ENCODE measurements around the gene INPP5A. TPM values are rescaled to one million over a fixed set of nuclear protein-coding genes. Genes with fewer than 3 reads are reported as not detected.
A peak's percentile ranks its signal among the peaks of the same experiment; 100 is the strongest.
"Not testable (repeated sequence)": the region's sequence is repeated elsewhere in the genome, so short reads cannot be mapped to it uniquely, and the experiment has no call there.

Gene INPP5A
- total and polyA plus RNA-seq, 2 donors (not counting 1 experiment from before 2014, with no cell fraction given) = 9.3 to 87.8 TPM

DNA sequence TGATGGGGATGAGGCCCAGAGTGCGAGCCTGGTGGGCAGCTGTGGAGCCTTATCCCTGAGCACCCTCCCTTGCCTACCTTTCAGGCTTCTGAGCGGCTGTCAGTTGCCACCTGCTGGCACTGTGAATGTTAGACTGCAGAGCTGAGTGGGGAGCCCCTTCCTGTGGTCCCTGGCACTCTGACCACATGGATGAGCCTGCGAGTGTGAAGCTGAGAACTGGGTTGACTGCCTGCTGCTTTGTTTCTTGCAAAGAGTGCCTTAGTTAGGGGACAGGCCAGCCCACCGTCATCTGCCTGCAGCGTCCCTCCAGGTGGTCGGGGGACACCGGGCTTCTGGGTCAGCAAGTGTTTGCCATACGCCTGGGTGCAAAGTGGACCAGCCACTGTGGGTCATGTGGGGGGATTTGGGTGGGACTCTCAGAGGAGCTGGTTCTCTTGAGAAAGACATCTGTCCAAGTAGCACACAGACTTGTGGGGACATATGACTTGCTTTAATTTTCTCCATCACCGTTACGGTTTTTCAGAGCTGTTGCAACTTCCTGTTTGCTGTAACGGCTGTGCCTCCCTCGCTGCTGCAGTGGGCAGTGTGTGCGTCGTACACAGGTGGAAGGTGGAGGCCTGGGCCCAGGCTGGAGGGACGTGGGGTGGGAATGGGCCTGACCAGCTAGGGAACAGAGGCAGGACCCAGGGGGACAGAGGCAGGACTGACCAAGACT, 13.7 kb downstream of the INPP5A start:
- DNase-seq (peak; percentile 80), ATAC-seq (ENCODE audit: low read depth) (peak; percentile 14)
- no peak for TF ChIP-seq EZH2 (IDR thresholded peaks at IDR 0.05; ENCODE audit: borderline replicate concordance, insufficient read depth, low read depth, low read length, poor library complexity, severe bottlenecking)
- TF ChIP-seq CTCF (IDR thresholded peaks at IDR 0.05) = no peak
- peak overlapping the region; percentile 96 for H3K27ac Mint-ChIP-seq
- intact Hi-C loops (cut with micrococcal nuclease) = no loop called here
- Histone ChIP-seq H3K27me3 (replicated peaks in 1 of 4; ENCODE audit: control extremely low read depth in 1 of 4, control insufficient read depth in 3 of 4, insufficient read depth in 4 of 4, low read length in 3 of 4) (no peaks in the 10 kb centered on the region), H3K79me2 (ENCODE audit: control insufficient read depth, insufficient read depth, low read length) (peaks cover 99% of the 10 kb centered on the region), H3K27ac (ENCODE audit: low read length in 2 of 2) (peak overlapping the region; percentile 87 to 88), H3K9ac (ENCODE audit: low read length) (peak overlapping the region; percentile 39), H3K36me3 (replicated peaks in 1 of 2; ENCODE audit: control extremely low read depth in 1 of 2, control insufficient read depth in 1 of 2, extremely low read depth in 1 of 2, insufficient read depth in 2 of 2, low read length in 1 of 2) (no peaks in the 10 kb centered on the region), H4K20me1 (ENCODE audit: control insufficient read depth, insufficient read depth, low read length, poor library complexity, severe bottlenecking) (peaks cover 16% of the 10 kb centered on the region), H3K4me2 (replicated peaks; ENCODE audit: low read depth, low read length, poor library complexity, severe bottlenecking) (peak overlapping the region; percentile 79), H3K4me1 (ENCODE audit: control insufficient read depth in 2 of 2, insufficient read depth in 2 of 2, low read length in 2 of 2) (peaks cover 76 to 82% of the 10 kb centered on the region in 2 donors), H3K4me3 (ENCODE audit: control extremely low read depth in 1 of 5, extremely low read depth in 1 of 5, insufficient read depth in 1 of 5, low read depth in 2 of 5, low read length in 4 of 5) (peak overlapping the region in 4 of 5 experiments; percentile 29 to 51 (median 41)), H2AFZ (ENCODE audit: insufficient read depth, low read depth, low read length, poor library complexity, severe bottlenecking) (peak overlapping the region; percentile 30), H3K9me3 (ENCODE audit: control extremely low read depth in 1 of 3, control insufficient read depth in 2 of 3, insufficient read depth in 1 of 3, low read length in 2 of 3) (peaks cover 0 to 4% (median 0%) of the 10 kb centered on the region in 3 donors)
- no peaks in the 10 kb centered on the region for H3K9me3 Mint-ChIP-seq (ENCODE audit: insufficient read depth)
- ChIA-PET POLR2A (interaction anchor here (1.0 to 3.6 kb wide), 5 partner anchors 8 to 21 kb away, joined by 3 to 22 read pairs (median 8); no protein-coding TSS in a partner anchor), CTCF (interaction anchor here (1.0 to 3.8 kb wide), 7 partner anchors 9 to 94 kb away, joined by 3 to 35 read pairs (median 14); no protein-coding TSS in a partner anchor)
- WGBS (ENCODE audit: insufficient coverage) = 2% methylated on average over 15 of the region's 15 CpGs
- H3K4me1 Mint-ChIP-seq = peaks cover 54% of the 10 kb centered on the region
- H3K4me3 Mint-ChIP-seq = peak overlapping the region; percentile 85
- H3K27me3 Mint-ChIP-seq = no peaks in the 10 kb centered on the region

GRCh38 chr10:132551808-132552130, 14.2 kb downstream of the INPP5A start:
- peak overlapping the region; percentile 39 for H3K9ac ChIP-seq (ENCODE audit: low read length)
- H3K4me1 ChIP-seq (ENCODE audit: control insufficient read depth in 2 of 2, insufficient read depth in 2 of 2, low read length in 2 of 2) = peaks cover 76 to 82% of the 10 kb centered on the region in 2 donors
- ATAC-seq (ENCODE audit: low read depth) (no peak), DNase-seq (no peak)
- H3K27me3 ChIP-seq (replicated peaks in 1 of 4; ENCODE audit: control extremely low read depth in 1 of 4, control insufficient read depth in 3 of 4, insufficient read depth in 4 of 4, low read length in 3 of 4) = no peaks in the 10 kb centered on the region
- peaks cover 11% of the 10 kb centered on the region for H4K20me1 ChIP-seq (ENCODE audit: control insufficient read depth, insufficient read depth, low read length, poor library complexity, severe bottlenecking)
- peaks cover 51% of the 10 kb centered on the region for H3K4me1 Mint-ChIP-seq
- ChIA-PET POLR2A (interaction anchor here (1.0 to 3.6 kb wide), 5 partner anchors 9 to 20 kb away, joined by 3 to 22 read pairs (median 8); no protein-coding TSS in a partner anchor), CTCF (interaction anchor here (1.2 to 3.8 kb wide), 5 partner anchors 9 to 95 kb away, joined by 3 to 35 read pairs (median 14); no protein-coding TSS in a partner anchor)
- H3K79me2 ChIP-seq (ENCODE audit: control insufficient read depth, insufficient read depth, low read length) = peaks cover 99% of the 10 kb centered on the region
- H2AFZ ChIP-seq (ENCODE audit: insufficient read depth, low read depth, low read length, poor library complexity, severe bottlenecking) = peak overlapping the region; percentile 30
- intact Hi-C loops (cut with micrococcal nuclease) = no loop called here
- H3K27ac ChIP-seq (ENCODE audit: low read length in 2 of 2) = peak overlapping the region; percentile 87 to 88
- TF ChIP-seq EZH2 (IDR thresholded peaks at IDR 0.05; ENCODE audit: borderline replicate concordance, insufficient read depth, low read depth, low read length, poor library complexity, severe bottlenecking) = no peak
- no peak for TF ChIP-seq CTCF (IDR thresholded peaks at IDR 0.05)
- peaks cover 0 to 4% (median 0%) of the 10 kb centered on the region in 3 donors for H3K9me3 ChIP-seq (ENCODE audit: control extremely low read depth in 1 of 3, control insufficient read depth in 2 of 3, insufficient read depth in 1 of 3, low read length in 2 of 3)
- H3K4me3 Mint-ChIP-seq = peak overlapping the region; percentile 85
- peak overlapping the region in 4 of 5 experiments; percentile 29 to 51 (median 41) for H3K4me3 ChIP-seq (ENCODE audit: control extremely low read depth in 1 of 5, extremely low read depth in 1 of 5, insufficient read depth in 1 of 5, low read depth in 2 of 5, low read length in 4 of 5)
- 27% methylated on average over 7 of the region's 8 CpGs for WGBS (ENCODE audit: insufficient coverage)
- H3K4me2 ChIP-seq (replicated peaks; ENCODE audit: low read depth, low read length, poor library complexity, severe bottlenecking) = peak overlapping the region; percentile 79
- H3K9me3 Mint-ChIP-seq (ENCODE audit: insufficient read depth) = no peaks in the 10 kb centered on the region
- H3K27me3 Mint-ChIP-seq = no peaks in the 10 kb centered on the region
- peak overlapping the region; percentile 96 for H3K27ac Mint-ChIP-seq
- H3K36me3 ChIP-seq (replicated peaks in 1 of 2; ENCODE audit: control extremely low read depth in 1 of 2, control insufficient read depth in 1 of 2, extremely low read depth in 1 of 2, insufficient read depth in 2 of 2, low read length in 1 of 2) = no peaks in the 10 kb centered on the region

DNA sequence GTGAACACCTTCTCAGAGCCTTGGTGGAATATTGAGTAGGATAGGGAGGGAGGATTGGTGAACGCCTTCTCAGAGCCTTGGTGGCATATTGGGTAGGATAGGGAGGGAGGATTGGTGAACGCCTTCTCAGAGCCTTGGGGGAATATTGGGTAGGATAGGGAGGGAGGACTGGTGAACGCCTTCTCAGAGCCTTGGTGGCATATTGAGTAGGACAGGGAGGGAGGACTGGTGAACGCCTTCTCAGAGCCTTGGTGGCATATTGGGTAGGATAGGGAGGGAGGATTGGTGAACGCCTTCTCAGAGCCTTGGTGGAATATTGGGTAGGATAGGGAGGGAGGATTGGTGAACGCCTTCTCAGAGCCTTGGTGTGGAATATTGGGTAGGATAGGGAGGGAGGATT, 15.0 kb downstream of the INPP5A start:
- H3K9me3 ChIP-seq (ENCODE audit: control extremely low read depth in 1 of 3, control insufficient read depth in 2 of 3, insufficient read depth in 1 of 3, low read length in 2 of 3); H3K27ac ChIP-seq (ENCODE audit: low read length in 2 of 2); CTCF ChIA-PET; H3K4me2 ChIP-seq (replicated peaks; ENCODE audit: low read depth, low read length, poor library complexity, severe bottlenecking); DNase-seq; H2AFZ ChIP-seq (ENCODE audit: insufficient read depth, low read depth, low read length, poor library complexity, severe bottlenecking); H3K27ac Mint-ChIP-seq; H3K4me3 Mint-ChIP-seq; H3K27me3 Mint-ChIP-seq; H3K9ac ChIP-seq (ENCODE audit: low read length); H3K27me3 ChIP-seq (replicated peaks in 1 of 4; ENCODE audit: control extremely low read depth in 1 of 4, control insufficient read depth in 3 of 4, insufficient read depth in 4 of 4, low read length in 3 of 4); H3K36me3 ChIP-seq (replicated peaks in 1 of 2; ENCODE audit: control extremely low read depth in 1 of 2, control insufficient read depth in 1 of 2, extremely low read depth in 1 of 2, insufficient read depth in 2 of 2, low read length in 1 of 2); H3K9me3 Mint-ChIP-seq (ENCODE audit: insufficient read depth); POLR2A ChIA-PET; ATAC-seq (ENCODE audit: low read depth); intact Hi-C loops (cut with micrococcal nuclease); H3K4me3 ChIP-seq (ENCODE audit: control extremely low read depth in 1 of 5, extremely low read depth in 1 of 5, insufficient read depth in 1 of 5, low read depth in 2 of 5, low read length in 4 of 5): not testable (repeated sequence)
- 99% methylated on average over 5 of the region's 6 CpGs for WGBS (ENCODE audit: insufficient coverage)
- peaks cover 42% of the 10 kb centered on the region for H3K4me1 Mint-ChIP-seq
- peaks cover 69 to 79% of the 10 kb centered on the region in 2 donors for H3K4me1 ChIP-seq (ENCODE audit: control insufficient read depth in 2 of 2, insufficient read depth in 2 of 2, low read length in 2 of 2)
- peaks cover 11% of the 10 kb centered on the region for H4K20me1 ChIP-seq (ENCODE audit: control insufficient read depth, insufficient read depth, low read length, poor library complexity, severe bottlenecking)
- H3K79me2 ChIP-seq (ENCODE audit: control insufficient read depth, insufficient read depth, low read length) = peaks cover 99% of the 10 kb centered on the region
